Measurements from ENCODE around the gene IMMT. TPM values are rescaled to one million over a fixed set of nuclear protein-coding genes. Genes with fewer than 3 reads are reported as not detected.

IMMT gene
- total and polyA plus RNA-seq, 9 of the 15 experiments (the other 6 are each of a cell fraction or from before 2014, with no cell fraction given): 119 to 294 (median 140) TPM

- TF ChIP-seq, protein P1, sequence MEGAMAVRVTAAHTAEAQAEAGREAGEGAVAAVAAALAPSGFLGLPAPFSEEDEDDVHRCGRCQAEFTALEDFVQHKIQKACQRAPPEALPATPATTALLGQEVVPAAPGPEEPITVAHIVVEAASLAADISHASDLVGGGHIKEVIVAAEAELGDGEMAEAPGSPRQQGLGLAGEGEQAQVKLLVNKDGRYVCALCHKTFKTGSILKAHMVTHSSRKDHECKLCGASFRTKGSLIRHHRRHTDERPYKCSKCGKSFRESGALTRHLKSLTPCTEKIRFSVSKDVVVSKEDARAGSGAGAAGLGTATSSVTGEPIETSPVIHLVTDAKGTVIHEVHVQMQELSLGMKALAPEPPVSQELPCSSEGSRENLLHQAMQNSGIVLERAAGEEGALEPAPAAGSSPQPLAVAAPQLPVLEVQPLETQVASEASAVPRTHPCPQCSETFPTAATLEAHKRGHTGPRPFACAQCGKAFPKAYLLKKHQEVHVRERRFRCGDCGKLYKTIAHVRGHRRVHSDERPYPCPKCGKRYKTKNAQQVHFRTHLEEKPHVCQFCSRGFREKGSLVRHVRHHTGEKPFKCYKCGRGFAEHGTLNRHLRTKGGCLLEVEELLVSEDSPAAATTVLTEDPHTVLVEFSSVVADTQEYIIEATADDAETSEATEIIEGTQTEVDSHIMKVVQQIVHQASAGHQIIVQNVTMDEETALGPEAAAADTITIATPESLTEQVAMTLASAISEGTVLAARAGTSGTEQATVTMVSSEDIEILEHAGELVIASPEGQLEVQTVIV (CRISPR knock-in tag; IDR thresholded peaks at IDR 0.05; ENCODE audit: borderline replicate concordance): no peak
- TF ChIP-seq MBD1 (CRISPR knock-in tag; IDR thresholded peaks at IDR 0.05): no peak
- 0 out of 2 replicates have a peak, but pooled peaks have one; percentile 32 for TF ChIP-seq NR2F6 (CRISPR knock-in tag; IDR thresholded peaks at IDR 0.05)
- TF ChIP-seq SNRNP70 (optimal IDR thresholded peaks at IDR 0.05; ENCODE audit: low read depth, low read length): no peak
- no peak for TF ChIP-seq ZBTB1 (CRISPR knock-in tag; IDR thresholded peaks at IDR 0.05; ENCODE audit: borderline replicate concordance, low read depth)
- TF ChIP-seq SMAD3 (CRISPR knock-in tag; conservative IDR thresholded peaks at IDR 0.05): no peak
- TF ChIP-seq LARP7 (IDR thresholded peaks at IDR 0.05): no peak
- no peak for TF ChIP-seq MTA1 (IDR thresholded peaks at IDR 0.05; ENCODE audit: borderline replicate concordance)
- peak; percentile 81 for TF ChIP-seq DPF2 (IDR thresholded peaks at IDR 0.05)
- TF ChIP-seq C11orf30 (IDR thresholded peaks at IDR 0.05; ENCODE audit: low read depth): peak; percentile 99
- TF ChIP-seq ZNF274 (IDR thresholded peaks at IDR 0.05; ENCODE audit: borderline replicate concordance, low read depth, low read length): no peak
- TF ChIP-seq HNRNPLL (IDR thresholded peaks at IDR 0.05; ENCODE audit: low read depth, low read length, poor library complexity, severe bottlenecking): no peak
- TF ChIP-seq HMGXB4 (CRISPR knock-in tag; IDR thresholded peaks at IDR 0.05): no peak
- peak; percentile 34; the same call in 1 of the 2 replicates for TF ChIP-seq VEZF1 (CRISPR knock-in tag; IDR thresholded peaks at IDR 0.05)
- peak; percentile 58 for TF ChIP-seq MEIS2 (IDR thresholded peaks at IDR 0.05; ENCODE audit: partially characterized antibody)
- TF ChIP-seq ZNF41 (CRISPR knock-in tag; conservative IDR thresholded peaks at IDR 0.05): no peak
- peak; percentile 66 to 81 for TF ChIP-seq KDM1A (IDR thresholded peaks at IDR 0.05)
- TF ChIP-seq FOXK2 (conservative IDR thresholded peaks at IDR 0.05 in 1 of 2, IDR thresholded peaks at IDR 0.05 in 1 of 2; ENCODE audit: low read depth in 2 of 2): peak; percentile 14 to 53; a peak in 3 of 4 replicates
- no peak for TF ChIP-seq U2AF1 (optimal IDR thresholded peaks at IDR 0.05; ENCODE audit: low read depth, low read length)
- 0 out of 2 replicates have a peak, but pooled peaks have one; percentile 32 for TF ChIP-seq FOXM1 (IDR thresholded peaks at IDR 0.05; ENCODE audit: low read depth)
- no peak for TF ChIP-seq FOXM1 (CRISPR knock-in tag; IDR thresholded peaks at IDR 0.05; ENCODE audit: low read depth)
These were observed 21.6 kb upstream of the IMMT start (continued) for GRCh38 chr2:86216575-86217555.

Data from K562 (cell line).